Effector memory CD8-positive, alpha-beta T cell (primary cell): ENCODE measurements around the gene PRG3.
A peak's percentile ranks its signal among the peaks of the same experiment; 100 is the strongest.

Experiments used
- ATAC-seq: fragments of 150-1000 bp; cut with Tn5 transposase; replicated peaks from 2 replicates; pipeline ENCODE4 v1.10.0; 2021; ENCODE audit warnings: mild to moderate bottlenecking, moderate library complexity
- DNase-seq, 3 experiments: peaks; one replicate each; pipeline ENCODE4 v3.0.0; 2021
- H3K27ac Mint-ChIP-seq, 2 donors: one replicate each; pipeline ENCODE4 v1.8.0; 2022; ENCODE audit warnings: mild to moderate bottlenecking in 2 of 2, mixed read lengths in 2 of 2, moderate library complexity in 2 of 2
- H3K27me3 Mint-ChIP-seq, 2 donors: one replicate each; pipeline ENCODE4 v1.8.0; 2022; ENCODE audit warnings: mixed read lengths in 2 of 2
- H3K36me3 Mint-ChIP-seq: one replicate; pipeline ENCODE4 v1.8.0; 2022; ENCODE audit warnings: mild to moderate bottlenecking, moderate library complexity, mixed read lengths; ENCODE audit not compliant: insufficient read depth
- H3K4me1 Mint-ChIP-seq, 2 donors: one replicate each; pipeline ENCODE4 v1.8.0; 2022; ENCODE audit warnings: low read depth in 2 of 2, mixed read lengths in 2 of 2
- H3K4me3 Mint-ChIP-seq, 2 donors: one replicate each; pipeline ENCODE4 v1.8.0; 2022; ENCODE audit warnings: mild to moderate bottlenecking in 2 of 2, mixed read lengths in 2 of 2, moderate library complexity in 2 of 2
- H3K9me3 Mint-ChIP-seq, 2 donors: one replicate each; pipeline ENCODE4 v1.8.0; 2022; ENCODE audit warnings: mixed read lengths in 2 of 2

Gene PRG3

GRCh38 chr11:57357310-57357709 is 23.6 kb downstream of the PRG3 start:
- Mint-ChIP-seq H3K27ac (no peak overlapping the region), H3K4me1 (no peaks in the 10 kb centered on the region), H3K9me3 (no peaks in the 10 kb centered on the region), H3K27me3 (peaks cover 24 to 25% of the 10 kb centered on the region in 2 donors), H3K4me3 (no peak overlapping the region), H3K36me3 (no peaks in the 10 kb centered on the region)
- no peak for ATAC-seq
- DNase-seq, result no peak

- H3K4me1 Mint-ChIP-seq, result no peaks in the 10 kb centered on the region
- H3K9me3 Mint-ChIP-seq, result no peaks in the 10 kb centered on the region
- DNase-seq (no peak), ATAC-seq (no peak)
- H3K27me3 Mint-ChIP-seq, result peaks cover 13 to 17% of the 10 kb centered on the region in 2 donors
- H3K36me3 Mint-ChIP-seq, result no peaks in the 10 kb centered on the region
- no peak overlapping the region for H3K4me3 Mint-ChIP-seq
- no peak overlapping the region for H3K27ac Mint-ChIP-seq
These were observed 24.7 kb downstream of the PRG3 start for GRCh38 chr11:57356268-57356667.

GRCh38 chr11:57354699-57355098 is 26.3 kb downstream of the PRG3 start:
- Mint-ChIP-seq H3K4me1 (peaks cover 3% of the 10 kb centered on the region in 2 donors), H3K27ac (no peak overlapping the region), H3K27me3 (peaks cover 13 to 17% of the 10 kb centered on the region in 2 donors), H3K4me3 (no peak overlapping the region), H3K36me3 (no peaks in the 10 kb centered on the region), H3K9me3 (no peaks in the 10 kb centered on the region)
- ATAC-seq (no peak), DNase-seq (no peak)

- DNase-seq (no peak), ATAC-seq (no peak)
- no peak overlapping the region for H3K27ac Mint-ChIP-seq
- H3K36me3 Mint-ChIP-seq, result peaks cover under 1% of the 10 kb centered on the region
- no peak overlapping the region for H3K4me3 Mint-ChIP-seq
- no peaks in the 10 kb centered on the region for H3K9me3 Mint-ChIP-seq
- peaks cover 3% of the 10 kb centered on the region in 2 donors for H3K4me1 Mint-ChIP-seq
- peaks cover 13 to 17% of the 10 kb centered on the region in 2 donors for H3K27me3 Mint-ChIP-seq
These were observed 27.1 kb downstream of the PRG3 start for GRCh38 chr11:57353852-57354251.

- Mint-ChIP-seq H3K4me3 (no peak overlapping the region), H3K27ac (no peak overlapping the region), H3K9me3 (no peaks in the 10 kb centered on the region), H3K27me3 (peaks cover 13 to 17% of the 10 kb centered on the region in 2 donors), H3K4me1 (peaks cover 3% of the 10 kb centered on the region in 2 donors), H3K36me3 (peaks cover 2% of the 10 kb centered on the region)
- DNase-seq (no peak), ATAC-seq (no peak)
These were observed 27.5 kb downstream of the PRG3 start for GRCh38 chr11:57353446-57353845.

GRCh38 chr11:57353036-57353435 is 27.9 kb downstream of the PRG3 start:
- Mint-ChIP-seq H3K9me3 (no peaks in the 10 kb centered on the region), H3K27me3 (peaks cover 13 to 17% of the 10 kb centered on the region in 2 donors), H3K36me3 (peaks cover 2% of the 10 kb centered on the region), H3K4me3 (no peak overlapping the region), H3K27ac (no peak overlapping the region), H3K4me1 (peaks cover 3% of the 10 kb centered on the region in 2 donors)
- ATAC-seq (no peak), DNase-seq (no peak)

GRCh38 chr11:57349491-57350274 is 31.3 kb downstream of the PRG3 start:
- H3K4me1 Mint-ChIP-seq, result peaks cover 9 to 13% of the 10 kb centered on the region in 2 donors
- peaks cover 5 to 8% of the 10 kb centered on the region in 2 donors for H3K27me3 Mint-ChIP-seq
- peak; percentile 54 for ATAC-seq
- peaks cover 2% of the 10 kb centered on the region for H3K36me3 Mint-ChIP-seq
- no peak overlapping the region for H3K27ac Mint-ChIP-seq
- H3K9me3 Mint-ChIP-seq, result no peaks in the 10 kb centered on the region
- H3K4me3 Mint-ChIP-seq, result no peak overlapping the region
- peak; percentile 55 to 60 (median 58) for DNase-seq

GRCh38 chr11:57348636-57349313 is 32.2 kb downstream of the PRG3 start:
- Mint-ChIP-seq H3K27me3 (no peaks in the 10 kb centered on the region), H3K4me1 (peaks cover 9 to 13% of the 10 kb centered on the region in 2 donors), H3K4me3 (no peak overlapping the region), H3K27ac (no peak overlapping the region), H3K36me3 (peaks cover 2% of the 10 kb centered on the region), H3K9me3 (no peaks in the 10 kb centered on the region)
- DNase-seq (no peak), ATAC-seq (no peak)

- H3K4me1 Mint-ChIP-seq, result peaks cover 9 to 13% of the 10 kb centered on the region in 2 donors
- no peak overlapping the region for H3K4me3 Mint-ChIP-seq
- no peak overlapping the region for H3K27ac Mint-ChIP-seq
- ATAC-seq, result no peak
- no peaks in the 10 kb centered on the region for H3K9me3 Mint-ChIP-seq
- H3K27me3 Mint-ChIP-seq, result no peaks in the 10 kb centered on the region
- peaks cover 2% of the 10 kb centered on the region for H3K36me3 Mint-ChIP-seq
- no peak for DNase-seq
These were observed 32.9 kb downstream of the PRG3 start for GRCh38 chr11:57348052-57348451.

GRCh38 chr11:57347336-57347735 is 33.6 kb downstream of the PRG3 start:
- peaks cover 9 to 13% of the 10 kb centered on the region in 2 donors for H3K4me1 Mint-ChIP-seq
- H3K36me3 Mint-ChIP-seq, result peaks cover 2% of the 10 kb centered on the region
- no peak overlapping the region for H3K27ac Mint-ChIP-seq
- DNase-seq, result no peak
- H3K9me3 Mint-ChIP-seq, result no peaks in the 10 kb centered on the region
- ATAC-seq, result no peak
- no peak overlapping the region for H3K4me3 Mint-ChIP-seq
- H3K27me3 Mint-ChIP-seq, result no peaks in the 10 kb centered on the region

GRCh38 chr11:57345555-57346211 is 35.3 kb downstream of the PRG3 start:
- no peak overlapping the region for H3K27ac Mint-ChIP-seq
- peaks cover 9 to 13% of the 10 kb centered on the region in 2 donors for H3K4me1 Mint-ChIP-seq
- peak; percentile 92 for ATAC-seq
- H3K27me3 Mint-ChIP-seq, result no peaks in the 10 kb centered on the region
- peak; percentile 62 to 65 (median 62) for DNase-seq
- H3K36me3 Mint-ChIP-seq, result peaks cover 2% of the 10 kb centered on the region
- H3K9me3 Mint-ChIP-seq, result no peaks in the 10 kb centered on the region
- H3K4me3 Mint-ChIP-seq, result no peak overlapping the region

GRCh38 chr11:57344826-57345225 is 36.1 kb downstream of the PRG3 start:
- H3K27ac Mint-ChIP-seq, result no peak overlapping the region
- peaks cover 7 to 11% of the 10 kb centered on the region in 2 donors for H3K4me1 Mint-ChIP-seq
- H3K4me3 Mint-ChIP-seq, result no peak overlapping the region
- DNase-seq (no peak), ATAC-seq (no peak)
- H3K27me3 Mint-ChIP-seq, result no peaks in the 10 kb centered on the region
- no peaks in the 10 kb centered on the region for H3K9me3 Mint-ChIP-seq
- H3K36me3 Mint-ChIP-seq, result peaks cover 2% of the 10 kb centered on the region

- Mint-ChIP-seq H3K4me1 (peaks cover 7 to 10% of the 10 kb centered on the region in 2 donors), H3K4me3 (no peak overlapping the region), H3K9me3 (no peaks in the 10 kb centered on the region), H3K27me3 (no peaks in the 10 kb centered on the region), H3K36me3 (peaks cover 2% of the 10 kb centered on the region), H3K27ac (no peak overlapping the region)
- ATAC-seq, result no peak
- no peak for DNase-seq
These were observed 37.1 kb downstream of the PRG3 start for GRCh38 chr11:57343825-57344224.
